SW480 (cell line): ENCODE measurements around the gene PTTG1.

ENCODE experiments used
- DNase-seq: peaks from one replicate; pipeline ENCODE4 v3.0.0-alpha.2; 2016; ENCODE audit warnings: low spot score

PTTG1 gene

GRCh38 chr5:160473681-160474080 lies 52.0 kb downstream of the PTTG1 start:
- DNase-seq = no peak

- no peak for DNase-seq
Observed at GRCh38 chr5:160474084-160474483, 52.4 kb downstream of the PTTG1 start.

- DNase-seq = no peak
Observed at GRCh38 chr5:160475864-160476438, 54.3 kb downstream of the PTTG1 start.

GRCh38 chr5:160477266-160477970 lies 55.8 kb downstream of the PTTG1 start:
- no peak for DNase-seq

GRCh38 chr5:160478163-160478562 lies 56.5 kb downstream of the PTTG1 start:
- no peak for DNase-seq
